Measurements from ENCODE around the gene KIF3C.
"Not testable (repeated sequence)": the region's sequence is repeated elsewhere in the genome, so short reads cannot be mapped to it uniquely, and the experiment has no call there.

The KIF3C gene

DNA sequence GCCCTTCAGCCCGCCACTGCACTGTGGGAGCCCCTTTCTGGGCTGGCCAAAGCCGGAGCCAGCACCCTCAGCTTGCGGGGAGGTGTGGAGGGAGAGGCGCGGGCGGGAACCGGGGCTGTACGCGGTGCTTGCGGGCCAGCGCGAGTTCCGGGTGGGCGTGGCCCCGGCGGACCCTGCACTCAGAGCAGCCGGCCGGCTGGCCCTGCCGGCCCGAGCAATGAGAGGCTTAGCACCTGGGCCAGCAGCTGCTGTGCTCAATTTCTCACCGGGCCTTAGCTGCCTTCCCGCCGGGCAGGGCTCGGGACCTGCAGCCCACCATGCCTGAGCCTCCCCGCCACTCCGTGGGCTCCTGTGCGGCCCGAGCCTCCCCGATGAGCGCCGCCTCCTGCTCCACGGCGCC is 66.9 kb downstream of the KIF3C start:
- FAIRE-seq = not testable (repeated sequence)

DNA sequence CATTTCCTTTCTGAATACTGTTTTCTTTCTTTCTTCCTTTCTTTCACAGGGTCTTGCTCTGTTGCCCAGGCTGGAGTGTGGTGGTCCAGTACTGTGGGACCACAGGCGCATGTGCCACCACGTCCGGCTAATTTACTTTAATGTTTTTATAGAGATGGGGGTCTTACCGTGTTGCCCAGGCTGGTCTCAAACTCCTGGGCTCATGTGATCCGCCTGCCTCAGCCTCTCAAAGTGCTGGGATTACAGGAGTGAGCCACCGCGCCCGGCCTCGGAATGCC is 68.7 kb downstream of the KIF3C start:
- FAIRE-seq = not testable (repeated sequence)

DNA sequence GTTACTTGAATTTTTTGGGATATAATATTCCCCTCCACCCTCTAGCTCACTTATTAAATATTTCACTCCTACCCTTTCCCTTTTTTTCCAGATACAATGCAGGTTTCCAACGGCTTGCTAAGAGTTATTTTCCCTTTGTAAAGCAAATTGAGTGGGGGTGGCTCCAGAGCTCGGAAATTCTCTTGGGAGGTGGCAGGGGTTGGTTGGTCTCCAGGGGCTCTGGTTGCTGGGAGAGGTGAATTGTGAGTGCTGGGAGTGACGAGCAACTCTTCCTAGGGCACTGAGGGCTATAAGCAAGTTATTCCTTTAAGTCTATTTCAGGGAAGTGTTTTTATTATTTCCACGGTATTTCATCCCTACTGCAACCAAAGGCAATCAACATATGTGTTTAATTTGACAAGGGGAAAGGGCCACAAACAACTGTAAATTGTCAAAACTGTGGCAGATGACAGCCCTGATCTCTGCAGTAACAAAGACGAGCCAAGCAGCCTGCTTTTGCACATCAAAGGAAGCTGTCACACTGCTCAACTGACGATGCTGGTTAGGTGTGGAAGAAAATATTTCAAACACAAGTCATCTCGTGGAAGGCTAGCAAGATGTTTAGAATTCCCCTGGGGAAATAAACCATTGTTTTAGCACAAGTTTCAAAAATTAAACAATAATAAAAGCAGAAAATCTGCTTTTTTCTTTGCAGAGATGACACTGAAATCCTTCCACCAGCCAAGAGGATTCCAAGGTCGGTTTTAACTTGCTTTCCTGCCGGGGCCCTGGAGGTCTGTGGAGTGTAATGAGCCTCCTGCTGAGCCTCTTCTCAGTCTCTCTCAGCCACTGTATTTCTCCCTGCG is 69.2 kb downstream of the KIF3C start:
- FAIRE-seq = no peak

DNA sequence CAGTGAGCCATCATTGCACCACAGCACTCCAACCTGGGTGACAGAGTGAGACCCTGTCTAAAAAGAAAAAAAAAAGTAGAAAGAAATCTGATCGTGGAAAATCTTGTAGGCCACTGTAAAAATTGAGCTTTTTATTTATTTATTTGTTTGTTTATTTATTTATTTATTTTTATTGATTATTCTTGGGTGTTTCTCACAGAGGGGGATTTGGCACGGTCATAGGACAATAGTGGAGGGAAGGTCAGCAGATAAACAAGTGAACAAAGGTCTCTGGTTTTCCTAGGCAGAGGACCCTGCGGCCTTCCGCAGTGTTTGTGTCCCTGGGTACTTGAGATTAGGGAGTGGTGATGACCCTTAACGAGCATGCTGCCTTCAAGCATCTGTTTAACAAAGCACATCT is 72.7 kb downstream of the KIF3C start:
- FAIRE-seq = not testable (repeated sequence)

DNA sequence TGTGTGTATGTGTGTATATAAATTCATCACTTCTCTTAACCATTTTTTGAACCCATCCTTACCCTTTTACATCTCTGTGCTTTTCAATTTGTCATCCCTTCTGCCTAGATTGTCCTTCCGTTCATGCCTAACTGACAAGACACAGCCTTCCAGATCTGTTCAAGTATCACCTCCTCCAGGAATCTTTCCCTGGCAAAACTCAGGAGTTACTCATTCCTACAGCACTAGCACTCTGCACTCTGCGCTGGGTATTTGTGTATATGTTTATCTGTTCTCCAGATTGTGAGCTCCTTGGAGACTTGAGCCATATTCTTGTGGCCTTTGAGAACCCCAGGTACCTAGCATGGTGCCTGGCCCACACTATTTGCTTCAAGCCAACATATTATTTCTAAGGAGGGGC is 77.2 kb downstream of the KIF3C start:
- FAIRE-seq = no peak

DNA sequence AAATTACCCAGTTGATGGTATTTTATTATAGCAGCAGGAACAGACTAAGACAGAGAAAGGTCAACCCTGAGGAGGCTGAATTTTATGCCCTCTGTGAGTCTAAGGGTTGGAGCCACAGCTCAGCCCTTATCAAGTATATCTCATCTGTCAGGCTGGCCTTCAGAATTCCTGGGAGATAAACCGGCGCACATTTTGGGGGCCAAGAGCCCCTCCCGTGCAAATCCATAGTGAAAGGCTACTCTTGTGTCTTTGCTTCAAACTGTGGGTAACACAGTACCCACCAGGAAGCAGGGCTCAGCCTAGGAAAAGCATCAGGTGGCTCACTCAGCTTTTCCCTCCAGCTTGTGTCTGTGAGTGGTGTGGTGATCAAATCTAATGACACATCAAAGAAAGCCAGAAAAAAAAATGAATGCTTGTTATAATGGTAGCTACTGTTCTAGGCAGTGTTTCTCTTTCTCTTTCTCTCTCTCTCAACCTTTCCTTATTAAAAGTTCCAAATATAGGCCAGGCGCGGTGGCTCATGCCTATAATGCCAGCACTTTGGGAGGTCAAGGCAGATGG is 79.0 kb downstream of the KIF3C start:
- FAIRE-seq = no peak

DNA sequence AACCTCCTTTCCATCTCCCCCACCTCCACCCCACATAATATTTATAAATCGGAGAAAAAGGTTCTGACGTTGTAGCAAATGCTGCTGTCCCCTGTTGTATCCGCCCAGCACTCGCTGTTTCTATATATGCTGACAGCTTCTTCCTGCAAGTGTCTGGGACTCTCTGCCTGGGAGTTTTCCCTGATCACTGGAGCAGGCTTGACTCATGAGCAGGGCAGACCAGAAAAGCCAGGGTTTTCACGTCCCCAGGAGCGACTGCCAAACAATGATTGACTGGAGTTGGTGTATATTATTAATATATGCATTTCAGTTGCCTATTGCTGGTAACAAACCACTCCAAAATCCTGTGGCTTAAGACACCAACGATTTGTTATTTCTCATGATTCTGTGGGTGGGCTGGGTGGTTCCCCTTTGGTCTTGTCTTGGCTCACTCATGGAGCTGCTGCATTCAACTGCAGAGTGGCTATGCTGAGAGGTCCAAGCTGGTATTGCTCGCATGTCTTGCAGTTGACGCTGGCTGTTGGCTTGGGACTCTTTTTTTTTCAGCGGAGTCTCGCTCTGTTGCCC is 82.8 kb downstream of the KIF3C start:
- no peak for FAIRE-seq

DNA sequence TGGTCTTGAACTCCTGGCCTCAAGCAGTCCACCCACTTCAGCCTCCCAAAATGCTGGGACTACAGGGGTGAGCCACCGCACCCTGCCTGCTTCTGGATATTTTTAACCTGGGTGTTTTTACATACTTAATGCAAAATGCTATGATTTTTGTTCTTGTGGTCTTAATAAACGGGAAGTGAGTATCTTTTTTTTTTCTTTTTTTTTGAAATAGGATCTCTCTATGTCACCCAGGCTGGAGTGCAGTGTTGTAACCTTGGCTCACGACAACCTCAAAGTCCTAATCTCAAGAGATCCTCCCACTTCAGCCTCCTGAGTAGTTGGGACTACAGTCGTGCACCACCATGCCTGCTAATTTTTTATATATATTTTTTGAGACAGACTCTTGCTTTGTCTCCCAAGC is 84.8 kb downstream of the KIF3C start:
- FAIRE-seq = no peak

DNA sequence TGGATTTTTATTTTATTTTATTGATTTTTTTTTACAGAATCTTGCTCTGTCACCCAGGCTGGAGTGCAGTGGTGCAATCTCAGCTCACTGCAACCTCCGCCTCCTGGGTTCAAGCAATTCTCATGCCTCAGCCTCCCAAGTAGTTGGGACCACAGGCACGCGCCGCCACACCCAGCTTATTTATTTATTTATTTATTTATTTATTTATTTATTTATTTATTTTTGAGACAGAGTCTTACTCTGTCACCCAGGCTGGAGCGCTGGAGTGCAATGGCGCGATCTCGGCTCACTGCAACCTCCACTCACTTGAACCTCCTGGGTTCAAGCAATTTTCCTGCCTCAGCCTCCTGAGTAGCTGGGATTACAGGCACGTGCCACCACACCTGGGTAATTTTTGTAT is 86.0 kb downstream of the KIF3C start:
- not testable (repeated sequence) for FAIRE-seq

DNA sequence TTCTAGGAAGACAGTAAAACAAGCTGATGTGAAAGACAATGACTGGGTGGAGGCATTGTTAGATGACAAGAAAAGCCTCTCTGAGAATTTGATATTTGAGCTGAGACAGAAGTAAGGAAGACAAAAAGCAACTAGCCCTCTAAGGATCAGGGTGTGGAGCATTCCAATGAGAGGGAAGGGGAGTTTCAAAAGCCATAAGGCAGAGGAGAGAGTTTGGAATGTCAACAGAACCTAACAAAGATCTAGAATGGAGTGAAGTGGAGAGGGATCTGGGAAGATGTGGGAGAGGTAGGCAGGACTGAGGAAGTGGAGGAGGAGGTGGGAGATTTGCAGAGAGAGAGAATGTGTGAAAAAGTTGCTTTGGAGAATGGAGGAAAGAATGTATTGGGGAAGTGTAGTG is 86.7 kb downstream of the KIF3C start:
- no peak for FAIRE-seq

DNA sequence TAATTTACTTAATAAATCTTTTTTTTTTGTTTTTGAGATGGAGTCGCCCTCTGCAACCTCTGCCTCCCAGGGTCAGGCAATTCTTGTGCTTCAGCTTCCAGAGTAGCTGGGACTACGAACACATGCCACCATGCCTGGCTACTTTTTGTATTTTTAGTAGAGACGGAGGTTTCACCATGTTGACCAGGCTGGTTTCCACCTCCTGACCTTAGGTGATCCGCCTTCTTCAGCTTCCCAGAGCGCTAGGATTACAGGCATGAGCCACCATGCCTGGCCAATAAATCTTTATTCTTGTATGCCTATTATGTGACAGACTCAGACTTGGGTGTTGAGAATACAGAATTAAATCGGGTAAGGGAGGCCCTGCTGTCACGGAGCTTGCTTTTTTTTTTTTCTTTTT is 87.3 kb downstream of the KIF3C start:
- FAIRE-seq = no peak

DNA sequence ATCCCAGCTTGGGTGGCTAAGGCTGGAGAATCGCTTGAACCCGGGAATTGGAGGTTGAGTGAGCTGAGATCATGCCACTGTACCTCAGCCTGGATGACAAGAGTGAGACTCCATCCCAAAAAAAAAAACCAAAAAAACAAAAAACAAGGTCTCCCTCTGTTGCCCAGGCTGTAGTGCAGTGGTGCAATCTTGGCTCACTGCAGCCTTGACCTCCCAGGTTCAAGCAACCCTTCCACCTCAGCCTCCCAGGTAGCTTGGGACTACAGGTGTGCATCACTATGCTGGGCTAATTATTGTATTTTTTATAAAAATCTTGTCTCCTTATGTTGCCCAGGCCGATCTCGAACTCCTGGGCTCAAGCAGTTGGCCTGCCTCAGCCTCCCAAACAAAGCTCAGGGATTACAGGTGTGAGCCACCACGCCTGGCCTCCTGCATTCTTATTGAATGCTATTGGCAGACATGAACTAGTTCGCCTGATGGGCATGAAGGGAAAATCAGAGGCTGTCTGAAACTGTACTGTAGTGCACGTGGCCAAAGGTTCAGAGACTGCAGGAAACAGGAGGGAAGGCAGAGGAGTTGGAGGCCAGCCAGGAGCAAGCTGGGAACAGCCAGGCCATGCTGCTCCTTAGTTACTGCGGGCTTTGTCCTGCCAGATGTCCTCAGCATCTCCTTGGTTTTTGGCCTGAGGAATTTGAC is 88.0 kb downstream of the KIF3C start:
- no peak for FAIRE-seq

DNA sequence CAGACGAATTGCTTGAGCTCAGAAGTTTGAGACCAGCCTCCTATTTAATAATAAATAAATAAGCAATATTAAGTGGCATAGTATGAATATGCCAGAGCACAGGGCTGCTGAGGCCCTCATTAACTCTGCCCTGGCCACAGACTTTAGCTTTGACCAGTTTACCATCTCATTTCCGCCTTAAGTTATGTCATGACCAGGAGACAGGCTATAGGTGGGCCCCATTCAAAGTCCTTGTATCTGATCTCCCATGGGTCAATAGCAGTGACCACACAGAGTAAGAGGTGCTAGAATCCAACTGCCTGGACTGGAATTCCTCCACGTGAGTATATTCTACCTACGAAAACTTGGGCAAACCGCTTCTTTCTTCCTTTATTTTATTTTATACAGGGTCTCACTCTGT is 90.6 kb downstream of the KIF3C start:
- no peak for FAIRE-seq

DNA sequence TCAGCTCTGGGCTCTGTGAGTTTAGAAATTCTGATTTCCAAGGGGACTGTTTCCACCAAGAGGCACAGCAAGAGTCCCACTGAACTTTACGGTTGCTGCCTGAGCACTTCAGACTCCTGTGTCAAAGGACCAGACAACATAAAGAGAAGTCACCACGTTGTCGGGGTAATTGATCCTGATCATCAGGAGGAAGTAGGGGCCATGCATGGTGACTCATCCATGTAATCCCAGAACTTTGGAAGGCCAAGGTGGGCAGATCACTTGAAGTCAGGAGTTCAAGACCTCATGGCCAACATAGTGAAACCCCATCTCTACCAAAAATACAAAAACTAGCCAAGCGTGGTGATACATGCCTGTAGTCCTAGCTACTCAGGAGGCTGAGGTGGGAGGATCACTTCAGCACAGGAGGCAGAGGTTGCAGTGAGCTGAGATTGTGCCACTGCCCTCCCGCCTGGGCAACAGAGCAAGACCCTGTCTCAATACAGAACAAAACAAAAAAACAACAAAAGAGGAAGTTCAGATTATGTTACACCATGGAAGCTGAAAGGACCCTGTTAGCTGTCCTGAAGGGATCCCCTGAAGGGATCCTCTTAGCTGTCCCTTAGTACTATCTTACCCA is 94.6 kb downstream of the KIF3C start:
- FAIRE-seq = no peak

DNA sequence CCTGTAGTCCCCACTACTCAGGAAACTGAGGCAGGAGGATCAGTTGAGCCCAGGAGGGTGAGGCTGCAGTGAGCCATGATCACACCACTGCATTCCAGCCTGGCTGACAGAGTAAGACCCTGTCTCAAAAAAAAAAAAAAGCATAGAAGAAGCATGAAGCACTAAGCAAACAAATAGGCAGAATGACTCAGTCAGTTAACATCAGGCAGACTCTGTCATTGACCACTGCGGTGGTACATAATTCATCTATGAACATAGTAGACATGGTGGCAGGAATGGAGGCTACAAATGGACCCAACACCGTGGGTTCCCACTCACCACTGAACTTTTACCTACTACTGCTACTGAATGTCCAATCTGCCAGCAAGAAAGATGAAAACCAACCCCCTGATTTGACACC is 96.4 kb downstream of the KIF3C start:
- no peak for FAIRE-seq

DNA sequence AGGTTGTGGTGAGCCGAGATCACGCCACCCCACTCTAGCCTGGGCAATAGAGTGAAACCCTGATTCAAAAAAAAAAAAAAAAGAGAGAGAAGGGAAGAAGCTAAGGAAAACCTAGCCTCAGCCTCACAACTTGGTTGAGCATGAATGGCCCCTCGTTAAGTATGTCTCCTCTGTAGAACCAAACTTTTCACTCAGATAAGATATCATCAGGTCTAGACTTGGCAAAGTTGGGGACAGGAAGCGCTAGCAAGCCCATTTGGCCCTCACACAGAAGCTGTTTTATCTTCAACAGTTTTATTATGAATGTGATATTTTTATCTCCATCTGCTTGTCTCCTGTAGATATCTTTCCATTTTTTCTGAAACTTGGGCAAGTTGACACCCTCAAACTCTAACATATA is 100.5 kb downstream of the KIF3C start:
- no peak for FAIRE-seq

DNA sequence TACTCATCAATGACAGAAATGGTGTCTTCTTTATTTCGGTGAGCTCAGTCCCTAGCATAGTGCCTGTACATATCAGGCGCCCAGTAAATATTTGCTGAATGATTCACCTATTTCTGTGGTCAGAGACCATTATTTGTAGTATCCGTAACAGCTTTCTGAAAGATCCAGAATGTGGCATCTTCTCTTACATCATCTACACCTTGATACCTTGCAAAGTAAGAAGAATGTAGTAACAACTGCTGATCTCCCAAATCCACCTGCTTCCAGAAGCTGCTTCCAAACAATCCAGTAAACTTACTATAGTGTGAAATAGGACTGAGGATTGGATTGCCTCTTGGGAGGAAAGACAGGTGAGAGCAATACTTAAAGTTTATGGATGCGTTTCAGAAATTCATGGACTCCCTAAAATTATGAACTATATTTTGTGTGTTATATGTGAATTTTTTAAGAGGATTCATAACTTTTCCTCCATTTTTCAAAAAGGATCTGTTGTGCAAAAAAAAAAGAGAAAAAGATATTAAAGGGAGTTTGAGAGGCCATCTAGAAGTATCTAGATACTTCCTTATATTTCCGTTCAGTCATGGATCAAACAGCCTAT is 103.1 kb downstream of the KIF3C start:
- FAIRE-seq = no peak

DNA sequence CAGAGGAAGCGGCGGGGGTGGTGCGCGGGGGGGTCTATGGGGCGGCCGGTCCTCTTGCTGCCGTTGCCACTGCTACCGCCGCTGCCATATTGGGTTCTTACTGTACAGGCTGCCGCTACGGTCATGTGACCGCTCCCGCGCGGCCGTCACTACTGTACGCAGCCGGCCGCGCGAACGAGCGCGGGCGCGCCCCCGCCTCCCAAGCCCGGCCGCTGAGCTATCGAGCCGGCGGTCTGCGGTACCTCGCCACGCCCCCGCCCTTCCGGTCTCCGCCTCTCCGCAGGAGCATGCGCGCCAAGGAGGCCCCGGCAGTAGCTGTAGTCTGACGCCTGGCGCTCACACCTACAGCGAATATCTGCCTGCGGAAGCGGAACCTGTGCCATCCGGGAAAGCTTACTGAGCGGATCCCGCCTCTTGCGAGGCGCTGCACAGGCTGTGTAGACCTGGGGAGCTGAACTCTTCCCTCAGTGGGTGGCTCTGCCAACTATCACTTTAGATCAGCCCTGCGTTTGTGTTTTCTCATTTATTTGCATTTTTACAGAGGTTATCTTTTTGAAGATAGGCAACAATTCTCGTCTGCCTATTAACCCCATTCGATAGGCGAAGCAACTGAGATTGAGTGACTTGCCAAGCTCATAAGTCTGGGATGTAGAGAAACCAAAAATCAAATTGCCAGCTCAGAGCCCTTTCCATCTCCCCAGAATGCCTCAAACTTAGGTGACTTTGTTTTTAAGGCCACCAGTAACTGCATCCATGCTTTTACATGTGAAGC is 103.8 kb downstream of the KIF3C start, which contains the start of gene ASXL2:
TSS of gene ASXL2 (minus strand) at position 127 of the 772 bp plus-strand sequence. CDS start 265 bp downstream, outside the sequence.
- peak; percentile 29 for FAIRE-seq

DNA sequence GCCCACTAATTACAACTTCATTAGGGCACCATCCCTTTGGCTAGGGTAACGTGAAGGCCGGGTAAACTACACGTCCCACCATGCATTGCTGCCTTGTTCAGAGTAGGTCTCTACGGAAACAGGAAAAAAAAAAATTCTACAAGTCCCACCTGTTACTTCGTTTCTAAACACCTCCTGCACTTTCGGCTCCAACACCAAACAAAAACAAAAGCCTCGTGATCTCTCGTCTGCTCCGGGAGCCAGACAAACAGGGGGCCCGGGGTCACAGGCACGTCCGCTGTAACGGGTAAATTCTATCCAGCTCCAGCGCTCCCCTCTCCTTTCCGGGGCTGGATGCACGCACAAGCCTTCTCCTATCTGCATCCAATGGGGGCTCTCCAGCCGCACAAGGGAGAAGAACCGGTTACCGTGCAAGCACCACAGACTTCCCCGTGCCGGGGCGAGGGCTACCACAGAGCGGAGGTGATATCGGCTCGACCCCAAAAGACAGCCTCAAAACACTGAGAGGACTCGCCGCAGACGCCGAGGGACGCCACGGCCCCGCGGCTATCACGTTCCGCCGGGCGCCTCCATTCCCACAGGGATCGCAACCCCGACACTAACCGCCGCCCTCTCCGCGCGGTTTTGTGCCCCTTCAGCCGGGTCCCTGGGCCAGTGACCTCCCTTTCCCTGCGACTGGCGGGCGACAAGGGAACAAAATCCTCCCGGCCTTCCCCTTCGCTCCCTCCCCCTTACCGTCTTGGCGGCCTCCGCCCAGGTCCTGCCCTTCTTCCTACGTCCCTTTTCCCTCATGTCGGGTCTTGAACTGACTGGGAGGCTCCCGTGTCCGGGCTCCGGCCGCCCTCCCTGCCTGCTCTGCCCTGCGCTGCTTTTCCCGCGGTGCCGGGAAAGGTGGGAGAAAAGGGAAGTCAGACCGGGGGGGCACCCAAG is 104.6 kb downstream of the KIF3C start:
- peak; percentile 30 for FAIRE-seq
